BJ (cell line): Measurements from ENCODE around the gene CASK. TPM values are rescaled to one million over a fixed set of nuclear protein-coding genes. Genes with fewer than 3 reads are reported as not detected.

Source experiments
- CTCF ChIA-PET: fragments of 350-600 bp; formaldehyde crosslinking; extraction: SDS; loops from one replicate; lab custom pipeline; 2021; ENCODE audit warnings: antibody characterized with exemption, inconsistent platforms; lab: Yijun Ruan, JAX
- POLR2A ChIA-PET: fragments of 300-600 bp; sonication (Branson Sonifier 250); formaldehyde crosslinking; extraction: SDS; loops from one replicate; lab custom pipeline; 2021; ENCODE audit warnings: antibody characterized with exemption; lab: Charles Lee
- DNase-seq: peaks from one replicate; pipeline ENCODE4 v3.0.0-alpha.2; 2011; ENCODE audit warnings: low read depth
- H3K27me3 ChIP-seq: 2 replicates; pipeline ENCODE4 v1.6.0; 2011; ENCODE audit warnings: low read length; ENCODE audit not compliant: control insufficient read depth, insufficient read depth
- H3K36me3 ChIP-seq: 2 replicates; pipeline ENCODE4 v1.5.1; 2011; ENCODE audit warnings: low read length; ENCODE audit not compliant: control insufficient read depth, insufficient read depth
- H3K4me3 ChIP-seq: 2 replicates; pipeline ENCODE4 v1.5.1; 2011; ENCODE audit warnings: low read depth, mild to moderate bottlenecking, control low read depth, low read length
- polyA plus RNA-seq: library from polyadenylated mRNA; depleted of rRNA; stranded (reverse); fragments of >200 nt; gene quantifications from 2 replicates; pipeline ENCODE4 v1.2.3, GENCODE V29; 2011
- TF ChIP-seq, protein P1 (sequence below): IDR thresholded peaks from 2 replicates; pipeline ENCODE4 v1.5.1; 2011; ENCODE audit warnings: low read depth, mild to moderate bottlenecking, control low read depth, inconsistent platforms, low read length, moderate library complexity; ENCODE audit not compliant: insufficient read depth

Gene CASK
- polyA plus RNA-seq, 1 experiment, result 12.3 TPM

DNA sequence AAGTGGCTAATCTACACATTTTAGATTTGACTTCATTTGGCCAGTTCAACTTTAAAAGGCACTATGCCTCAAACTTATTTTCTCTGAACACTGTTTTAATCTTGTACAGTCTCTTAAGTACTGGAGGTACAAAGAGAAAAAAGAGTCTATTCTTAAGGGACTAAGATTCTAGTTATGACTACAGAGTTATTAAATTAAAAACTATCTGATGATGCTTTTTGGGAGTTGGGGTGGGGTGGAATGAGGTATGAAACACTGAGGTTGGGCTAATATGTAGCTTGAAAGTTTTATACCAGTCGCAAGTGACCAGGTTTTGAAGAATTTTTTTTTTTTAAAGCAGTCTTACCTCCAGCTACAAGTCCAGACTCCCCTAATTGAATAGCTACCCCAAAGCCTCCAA lies 252.3 kb downstream of the CASK start:
- no peak for DNase-seq
- ChIA-PET CTCF (no interaction called here), POLR2A (no interaction called here)
- TF ChIP-seq, protein P1, sequence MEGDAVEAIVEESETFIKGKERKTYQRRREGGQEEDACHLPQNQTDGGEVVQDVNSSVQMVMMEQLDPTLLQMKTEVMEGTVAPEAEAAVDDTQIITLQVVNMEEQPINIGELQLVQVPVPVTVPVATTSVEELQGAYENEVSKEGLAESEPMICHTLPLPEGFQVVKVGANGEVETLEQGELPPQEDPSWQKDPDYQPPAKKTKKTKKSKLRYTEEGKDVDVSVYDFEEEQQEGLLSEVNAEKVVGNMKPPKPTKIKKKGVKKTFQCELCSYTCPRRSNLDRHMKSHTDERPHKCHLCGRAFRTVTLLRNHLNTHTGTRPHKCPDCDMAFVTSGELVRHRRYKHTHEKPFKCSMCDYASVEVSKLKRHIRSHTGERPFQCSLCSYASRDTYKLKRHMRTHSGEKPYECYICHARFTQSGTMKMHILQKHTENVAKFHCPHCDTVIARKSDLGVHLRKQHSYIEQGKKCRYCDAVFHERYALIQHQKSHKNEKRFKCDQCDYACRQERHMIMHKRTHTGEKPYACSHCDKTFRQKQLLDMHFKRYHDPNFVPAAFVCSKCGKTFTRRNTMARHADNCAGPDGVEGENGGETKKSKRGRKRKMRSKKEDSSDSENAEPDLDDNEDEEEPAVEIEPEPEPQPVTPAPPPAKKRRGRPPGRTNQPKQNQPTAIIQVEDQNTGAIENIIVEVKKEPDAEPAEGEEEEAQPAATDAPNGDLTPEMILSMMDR, result no peak
- H3K27me3 ChIP-seq, result no peaks in the 10 kb centered on the region
- no peak overlapping the region for H3K4me3 ChIP-seq
- no peaks in the 10 kb centered on the region for H3K36me3 ChIP-seq

- ChIA-PET POLR2A (no interaction called here), CTCF (no interaction called here)
- Histone ChIP-seq H3K36me3 (no peaks in the 10 kb centered on the region), H3K27me3 (no peaks in the 10 kb centered on the region), H3K4me3 (no peak overlapping the region)
- TF ChIP-seq, protein P1, result no peak
- no peak for DNase-seq
These were observed 253.2 kb downstream of the CASK start for GRCh38 chrX:41670112-41670511.

GRCh38 chrX:41667631-41668030 lies 255.7 kb downstream of the CASK start:
- H3K4me3 ChIP-seq, result no peak overlapping the region
- H3K27me3 ChIP-seq, result no peaks in the 10 kb centered on the region
- ChIA-PET CTCF (interaction anchor here (0.7 kb wide), 1 partner anchor 419 kb away, joined by 3 read pairs; no protein-coding TSS in a partner anchor), POLR2A (no interaction called here)
- TF ChIP-seq, protein P1, result no peak
- no peak for DNase-seq
- no peaks in the 10 kb centered on the region for H3K36me3 ChIP-seq

DNA sequence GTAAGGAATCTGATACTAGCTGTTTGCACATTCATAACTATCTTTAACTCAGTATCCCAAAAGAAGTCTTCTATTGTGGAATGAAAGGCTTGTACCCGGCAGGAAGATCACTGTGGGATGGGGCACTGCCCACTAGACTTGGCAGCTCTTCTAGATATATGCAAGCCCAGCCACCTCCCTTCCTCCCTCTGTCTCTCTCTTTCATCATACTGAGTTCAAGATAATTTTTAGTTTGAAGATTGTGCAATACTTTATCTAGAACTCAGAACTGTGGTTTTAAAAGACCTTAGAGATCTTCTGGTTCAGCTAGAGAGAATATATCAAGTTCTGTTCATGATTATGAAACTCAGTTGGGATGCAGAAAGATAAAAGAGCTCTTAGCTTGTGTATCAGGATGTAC lies 257.1 kb downstream of the CASK start:
- CTCF ChIA-PET, result no interaction called here
- TF ChIP-seq, protein P1, result no peak
- POLR2A ChIA-PET, result interaction anchor here (0.7 kb wide), 1 partner anchor 363 kb away, joined by 3 read pairs; no protein-coding TSS in a partner anchor
- Histone ChIP-seq H3K4me3 (no peak overlapping the region), H3K27me3 (no peaks in the 10 kb centered on the region), H3K36me3 (no peaks in the 10 kb centered on the region)
- no peak for DNase-seq

DNA sequence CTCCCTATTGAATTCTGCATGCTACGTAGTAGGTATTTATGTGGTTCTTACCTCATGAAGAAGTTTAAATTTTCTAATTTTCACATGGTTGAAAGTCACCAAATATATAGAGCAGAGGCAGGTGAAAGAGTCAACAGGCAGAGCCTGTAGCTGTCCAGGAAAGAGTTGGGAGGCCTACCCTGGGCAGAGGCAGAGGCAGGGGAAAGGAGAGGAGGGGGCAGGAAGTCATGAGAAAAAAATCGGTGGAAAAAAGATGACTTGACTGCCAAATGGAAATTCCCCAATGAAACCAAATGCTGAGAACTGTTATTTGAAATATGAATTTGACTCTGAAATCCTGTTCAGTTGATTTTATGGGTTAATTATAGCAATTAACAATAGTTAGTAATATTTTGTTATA lies 257.7 kb downstream of the CASK start:
- ChIA-PET POLR2A (no interaction called here), CTCF (no interaction called here)
- TF ChIP-seq, protein P1, result no peak
- H3K36me3 ChIP-seq, result no peaks in the 10 kb centered on the region
- no peak overlapping the region for H3K4me3 ChIP-seq
- no peak for DNase-seq
- no peaks in the 10 kb centered on the region for H3K27me3 ChIP-seq
